ENCODE measurements around the gene MMP8. TPM values are rescaled to one million over a fixed set of nuclear protein-coding genes. Genes with fewer than 3 reads are reported as not detected.

The MMP8 gene
- polyA plus RNA-seq, 3 donors = 0.14 TPM; not detected in 2

- intact Hi-C loops (cut with micrococcal nuclease) = loop anchor here (5.0 to 10.0 kb wide), 2 partner anchors 207 to 215 kb away; no protein-coding TSS in a partner anchor
- Histone ChIP-seq H3K4me3 (replicated peaks in 1 of 3; ENCODE audit: low read depth in 2 of 3, low read length in 3 of 3) (no peak overlapping the region), H3K27ac (ENCODE audit: low read depth in 1 of 2, low read length in 2 of 2) (no peak overlapping the region), H3K27me3 (ENCODE audit: control insufficient read depth in 2 of 2, insufficient read depth in 2 of 2, low read length in 2 of 2) (peaks cover 8 to 19% of the 10 kb centered on the region in 2 donors), H3K4me1 (ENCODE audit: control insufficient read depth in 1 of 2, insufficient read depth in 2 of 2, low read length in 2 of 2) (peaks cover 20 to 31% of the 10 kb centered on the region in 2 donors), H2AFZ (ENCODE audit: insufficient read depth, low read depth, low read length, poor library complexity, severe bottlenecking) (no peak overlapping the region), H3K79me2 (ENCODE audit: insufficient read depth, low read length) (no peaks in the 10 kb centered on the region), H4K20me1 (ENCODE audit: insufficient read depth, low read length) (no peaks in the 10 kb centered on the region), H3K36me3 (replicated peaks in 1 of 2; ENCODE audit: control insufficient read depth in 1 of 2, insufficient read depth in 2 of 2, low read length in 2 of 2) (no peaks in the 10 kb centered on the region), H3K4me2 (replicated peaks; ENCODE audit: extremely low read depth, low read length, poor library complexity, severe bottlenecking) (no peak overlapping the region), H3K9ac (ENCODE audit: insufficient read depth, low read length, poor library complexity, severe bottlenecking) (no peak overlapping the region), H3K9me3 (replicated peaks in 1 of 2; ENCODE audit: control insufficient read depth in 1 of 2, insufficient read depth in 1 of 2, low read length in 2 of 2) (no peaks in the 10 kb centered on the region)
- no peaks in the 10 kb centered on the region for H3K9me3 Mint-ChIP-seq
- TF ChIP-seq CTCF (IDR thresholded peaks at IDR 0.05) = no peak
- no peaks in the 10 kb centered on the region for H3K36me3 Mint-ChIP-seq
- H3K27ac Mint-ChIP-seq = peak overlapping the region in 1 of 7 donors; percentile 74
- no peak overlapping the region for H3K4me3 Mint-ChIP-seq
- peaks cover 0 to 5% (median 2%) of the 10 kb centered on the region in 3 donors for H3K27me3 Mint-ChIP-seq (ENCODE audit: low read depth in 3 of 3)
- peaks cover 27% of the 10 kb centered on the region for H3K4me1 Mint-ChIP-seq
- WGBS (ENCODE audit: insufficient coverage) = 63% methylated on average over 4 of the region's 9 CpGs
- DNase-seq = no peak
These were observed 5.4 kb upstream of the MMP8 start for GRCh38 chr11:102729849-102730815.

- no peaks in the 10 kb centered on the region for H3K9me3 Mint-ChIP-seq
- peak overlapping the region; percentile 29 for H3K4me2 ChIP-seq (replicated peaks; ENCODE audit: extremely low read depth, low read length, poor library complexity, severe bottlenecking)
- no peak overlapping the region for H3K9ac ChIP-seq (ENCODE audit: insufficient read depth, low read length, poor library complexity, severe bottlenecking)
- peaks cover 34% of the 10 kb centered on the region for H3K4me1 Mint-ChIP-seq
- peak overlapping the region in 1 of 3 experiments; percentile 22 for H3K4me3 ChIP-seq (replicated peaks in 1 of 3; ENCODE audit: low read depth in 2 of 3, low read length in 3 of 3)
- H3K27me3 ChIP-seq (ENCODE audit: control insufficient read depth in 2 of 2, insufficient read depth in 2 of 2, low read length in 2 of 2) = peaks cover 0 to 6% of the 10 kb centered on the region in 2 donors
- DNase-seq = peak; percentile 80 to 91 (median 86)
- H3K36me3 Mint-ChIP-seq = no peaks in the 10 kb centered on the region
- intact Hi-C loops (cut with micrococcal nuclease) = no loop called here
- H3K4me3 Mint-ChIP-seq = peak overlapping the region in 1 of 2 donors; percentile 44
- no peaks in the 10 kb centered on the region for H3K79me2 ChIP-seq (ENCODE audit: insufficient read depth, low read length)
- peaks cover 0 to 5% (median 2%) of the 10 kb centered on the region in 3 donors for H3K27me3 Mint-ChIP-seq (ENCODE audit: low read depth in 3 of 3)
- H3K9me3 ChIP-seq (replicated peaks in 1 of 2; ENCODE audit: control insufficient read depth in 1 of 2, insufficient read depth in 1 of 2, low read length in 2 of 2) = no peaks in the 10 kb centered on the region
- H4K20me1 ChIP-seq (ENCODE audit: insufficient read depth, low read length) = no peaks in the 10 kb centered on the region
- peaks cover 25 to 50% of the 10 kb centered on the region in 2 donors for H3K4me1 ChIP-seq (ENCODE audit: control insufficient read depth in 1 of 2, insufficient read depth in 2 of 2, low read length in 2 of 2)
- H2AFZ ChIP-seq (ENCODE audit: insufficient read depth, low read depth, low read length, poor library complexity, severe bottlenecking) = no peak overlapping the region
- H3K27ac ChIP-seq (ENCODE audit: low read depth in 1 of 2, low read length in 2 of 2) = peak overlapping the region in 1 of 2 donors; percentile 79
- no peak for TF ChIP-seq CTCF (IDR thresholded peaks at IDR 0.05)
- no CpG with 5 or more reads among the region's 2 CpGs for WGBS (ENCODE audit: insufficient coverage)
- H3K36me3 ChIP-seq (replicated peaks in 1 of 2; ENCODE audit: control insufficient read depth in 1 of 2, insufficient read depth in 2 of 2, low read length in 2 of 2) = no peaks in the 10 kb centered on the region
- peak overlapping the region; percentile 64 to 95 (median 83) for H3K27ac Mint-ChIP-seq
These were observed 3.1 kb upstream of the MMP8 start for GRCh38 chr11:102727890-102728289.
